NCI-H2029 treated with DMSO at 0.1 percent for 48 hours (cell line): ENCODE results near the gene STK11IP.

Source experiments
- DNase-seq: peaks from one replicate; lab custom pipeline; 2025; lab: John Stamatoyannopoulos, UW

Gene STK11IP

GRCh38 chr2:219634171-219634940, 36.7 kb downstream of the STK11IP start:
- no peak for DNase-seq

- no peak for DNase-seq
These were observed 37.5 kb downstream of the STK11IP start for GRCh38 chr2:219634951-219635751.

GRCh38 chr2:219636144-219636915, 38.7 kb downstream of the STK11IP start:
- DNase-seq: no peak

- DNase-seq: no peak
These were observed 39.5 kb downstream of the STK11IP start for GRCh38 chr2:219636941-219637841.

GRCh38 chr2:219637842-219638185, 40.2 kb downstream of the STK11IP start:
- DNase-seq: no peak

- no peak for DNase-seq
These were observed 40.7 kb downstream of the STK11IP start for GRCh38 chr2:219638217-219638947.

- DNase-seq: no peak
These were observed 41.5 kb downstream of the STK11IP start for GRCh38 chr2:219638948-219639755.

- no peak for DNase-seq
These were observed 43.9 kb downstream of the STK11IP start for GRCh38 chr2:219641390-219642068.

GRCh38 chr2:219642069-219642454, 44.4 kb downstream of the STK11IP start:
- DNase-seq: no peak

- peak; percentile 66 for DNase-seq
These were observed 44.9 kb downstream of the STK11IP start for GRCh38 chr2:219642465-219643083.

GRCh38 chr2:219643084-219643473, 45.4 kb downstream of the STK11IP start:
- no peak for DNase-seq

GRCh38 chr2:219643788-219644398, 46.2 kb downstream of the STK11IP start:
- no peak for DNase-seq

- peak; percentile 59 for DNase-seq
These were observed 47.3 kb downstream of the STK11IP start for GRCh38 chr2:219644801-219645480.

- no peak for DNase-seq
These were observed 48.2 kb downstream of the STK11IP start for GRCh38 chr2:219645631-219646527.

- DNase-seq: no peak
These were observed 50.5 kb downstream of the STK11IP start for GRCh38 chr2:219648176-219648575.

GRCh38 chr2:219648963-219649362, 51.3 kb downstream of the STK11IP start:
- no peak for DNase-seq
